GM12891 (cell line): Measurements from ENCODE around the gene VPS51.

Experiments used
- DNase-seq: peaks from one replicate; pipeline ENCODE4 v3.0.0; 2011; ENCODE audit warnings: low spot score; ENCODE audit not compliant: insufficient read length
- FAIRE-seq: peaks from 2 replicates; lab custom pipeline; 2011; peaks lifted over from hg19 to GRCh38; lab: Jason Lieb, UNC
- PAX5 ChIP-seq: IDR thresholded peaks from 2 replicates; pipeline ENCODE4 v1.6.1; 2011; ENCODE audit warnings: low read length, moderate library complexity, mild to moderate bottlenecking; ENCODE audit not compliant: insufficient read depth, severe bottlenecking
- POLR2A ChIP-seq: IDR thresholded peaks from 2 replicates; pipeline ENCODE4 v1.6.1; 2011; ENCODE audit warnings: low read depth, low read length, control low read depth
- POLR2AphosphoS5 ChIP-seq: IDR thresholded peaks from 2 replicates; pipeline ENCODE4 v1.6.1; 2011; ENCODE audit warnings: low read depth, low read length, control low read depth
- POU2F2 ChIP-seq: IDR thresholded peaks from 2 replicates; pipeline ENCODE4 v1.6.1; 2011; ENCODE audit warnings: low read depth, mild to moderate bottlenecking, control low read depth, low read length, moderate library complexity
- SPI1 ChIP-seq: IDR thresholded peaks from 2 replicates; pipeline ENCODE4 v1.6.1; 2011; ENCODE audit warnings: low read depth, low read length, control low read depth
- TAF1 ChIP-seq: IDR thresholded peaks from 2 replicates; pipeline ENCODE4 v1.6.1; 2011; ENCODE audit warnings: low read depth, low read length, control low read depth

The VPS51 gene

DNA sequence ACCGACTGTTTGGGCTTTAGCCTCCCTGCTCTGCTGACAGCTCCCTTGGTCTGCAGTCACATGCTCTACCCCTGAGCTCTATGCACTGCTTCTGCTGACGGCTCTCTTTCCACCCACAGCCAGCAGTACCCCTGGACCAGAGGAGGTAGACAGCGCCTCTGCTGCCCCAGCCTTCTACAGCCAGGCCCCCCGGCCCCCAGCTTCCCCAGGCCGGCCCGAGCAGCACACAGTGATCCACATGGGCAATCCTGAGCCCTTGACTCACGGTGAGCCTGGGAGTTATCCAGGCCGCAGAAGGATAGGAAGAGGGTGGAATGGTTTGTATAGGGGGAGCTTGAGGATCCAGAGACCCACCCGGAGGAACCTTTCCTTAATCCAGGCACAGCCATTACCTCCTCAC is 9.2 kb upstream of the VPS51 start:
- FAIRE-seq (no peak), DNase-seq (no peak)
- TF ChIP-seq POLR2AphosphoS5 (no peak), SPI1 (no peak), POU2F2 (no peak), TAF1 (no peak), PAX5 (no peak), POLR2A (no peak)

DNA sequence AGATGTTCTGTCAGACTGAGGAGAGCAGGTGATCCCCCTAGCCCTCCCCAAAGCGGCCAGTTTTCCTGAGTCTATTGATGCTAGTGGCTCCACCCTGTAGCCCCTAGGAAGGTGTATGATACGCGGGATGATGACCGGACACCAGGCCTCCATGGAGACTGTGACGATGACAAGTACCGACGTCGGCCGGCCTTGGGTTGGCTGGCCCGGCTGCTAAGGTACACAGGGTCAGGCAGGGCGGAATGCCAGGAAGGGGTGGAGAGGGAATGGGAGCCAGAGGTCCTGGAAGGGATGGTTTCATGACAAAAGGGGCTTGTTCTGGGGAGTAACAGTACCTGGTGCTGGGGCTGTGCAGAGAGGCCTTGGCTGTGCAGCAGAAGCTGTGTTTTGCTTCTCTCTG is 8.8 kb upstream of the VPS51 start:
- no peak for FAIRE-seq

DNA sequence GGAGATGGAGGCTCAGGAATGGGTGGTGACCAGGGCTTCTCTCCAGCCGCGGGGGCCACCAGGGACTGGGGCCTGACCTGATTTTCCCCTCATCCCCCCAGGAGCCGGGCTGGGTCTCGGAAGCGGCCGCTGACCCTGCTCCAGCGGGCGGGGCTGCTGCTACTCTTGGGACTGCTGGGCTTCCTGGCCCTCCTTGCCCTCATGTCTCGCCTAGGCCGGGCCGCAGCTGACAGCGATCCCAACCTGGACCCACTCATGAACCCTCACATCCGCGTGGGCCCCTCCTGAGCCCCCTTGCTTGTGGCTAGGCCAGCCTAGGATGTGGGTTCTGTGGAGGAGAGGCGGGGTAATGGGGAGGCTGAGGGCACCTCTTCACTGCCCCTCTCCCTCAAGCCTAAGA is 8.2 kb upstream of the VPS51 start:
- DNase-seq (no peak), FAIRE-seq (no peak)
- TF ChIP-seq PAX5 (no peak), POU2F2 (no peak), POLR2AphosphoS5 (no peak), TAF1 (no peak), POLR2A (no peak), SPI1 (no peak)

More for the DNA sequence above, 8.8 kb upstream of the VPS51 start:
- no peak for TF ChIP-seq POU2F2
- no peak for DNase-seq

DNA sequence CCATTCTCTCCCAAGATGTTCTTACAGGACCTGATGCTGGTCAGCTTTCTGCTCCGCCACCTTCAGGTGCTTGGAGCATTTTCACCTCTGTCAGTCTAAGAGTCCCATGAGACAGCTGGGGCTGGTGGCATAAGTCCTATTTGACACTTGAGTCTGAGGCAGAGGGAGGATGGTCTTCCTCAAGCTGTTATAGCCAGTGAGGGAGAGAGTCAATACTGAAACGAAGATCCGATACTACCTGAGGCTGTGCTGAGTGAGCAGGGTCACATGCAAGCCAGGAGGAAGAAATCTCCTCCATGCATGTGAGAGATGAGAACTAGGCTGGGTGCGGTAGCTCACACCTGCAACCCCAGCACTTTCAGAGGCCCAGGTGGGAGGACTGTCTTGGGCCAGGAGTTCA is 6.4 kb upstream of the VPS51 start:
- TF ChIP-seq SPI1 (no peak), TAF1 (no peak), PAX5 (no peak), POLR2A (no peak), POLR2AphosphoS5 (no peak), POU2F2 (no peak)
- DNase-seq = no peak
- FAIRE-seq = no peak

DNA sequence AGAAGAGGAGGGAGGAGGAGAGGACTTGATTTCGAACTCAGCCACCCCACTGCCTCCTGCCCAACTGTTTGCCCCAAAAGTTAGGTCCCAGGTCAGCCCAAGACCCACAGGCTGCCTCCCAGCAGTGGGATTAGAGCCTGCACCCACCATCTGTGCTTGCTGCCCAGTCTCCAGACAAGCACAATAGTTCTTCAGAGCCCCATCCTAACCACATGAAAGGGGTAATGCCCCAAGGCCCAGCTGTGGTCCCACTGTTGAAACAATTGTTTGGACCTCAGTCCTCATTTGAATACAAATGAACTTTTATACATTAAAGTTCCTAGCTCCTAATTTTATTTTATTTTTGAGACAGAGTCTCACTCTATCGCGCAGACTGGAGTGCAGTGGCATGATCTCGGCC is 5.4 kb upstream of the VPS51 start:
- FAIRE-seq = no peak
- no peak for DNase-seq
- TF ChIP-seq SPI1 (no peak), POU2F2 (no peak), POLR2AphosphoS5 (no peak), TAF1 (no peak), POLR2A (no peak), PAX5 (no peak)

DNA sequence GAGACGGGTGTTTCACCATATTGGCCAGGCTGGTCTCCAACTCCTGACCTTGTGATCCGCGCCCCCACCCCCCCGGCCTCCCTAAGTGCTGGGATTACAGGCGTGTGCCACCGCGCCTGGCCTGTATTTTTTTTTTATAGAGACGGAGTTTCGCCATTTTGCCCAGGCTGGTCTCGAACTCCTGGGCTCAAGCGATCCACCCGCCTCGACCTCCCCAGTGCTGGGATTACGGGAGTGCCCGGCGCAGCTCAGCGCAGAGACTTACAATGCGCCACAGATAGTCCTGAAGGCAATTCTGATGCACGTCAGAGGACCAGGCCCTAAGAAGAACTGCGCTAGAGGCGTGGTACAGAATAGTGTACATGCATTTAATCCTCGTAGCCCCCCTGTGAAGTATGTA is 587 bp upstream of the VPS51 start:
- no peak for DNase-seq
- TF ChIP-seq POLR2AphosphoS5 (no peak), POU2F2 (no peak), SPI1 (no peak), PAX5 (no peak), POLR2A (no peak), TAF1 (no peak)
- FAIRE-seq = no peak

DNA sequence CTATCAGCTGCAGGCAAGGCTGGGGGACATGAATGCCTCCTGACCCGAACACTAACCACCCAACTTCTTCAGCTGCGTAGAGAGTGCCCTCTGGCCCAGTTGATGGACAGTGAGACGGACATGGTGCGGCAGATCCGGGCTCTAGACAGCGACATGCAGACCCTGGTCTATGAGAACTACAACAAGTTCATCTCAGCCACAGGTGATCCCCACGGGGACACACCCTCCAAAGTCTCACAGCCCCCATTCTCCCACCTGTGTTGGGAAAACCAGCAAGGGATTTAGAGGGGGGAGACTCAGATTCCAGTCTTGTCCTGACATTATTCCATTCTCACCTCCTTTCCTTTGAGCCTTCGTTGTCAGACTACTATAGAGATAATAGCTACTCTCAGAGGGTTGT is 912 bp downstream of the VPS51 start:
- no peak for DNase-seq
- TF ChIP-seq PAX5 (no peak), POLR2A (no peak), TAF1 (no peak), POLR2AphosphoS5 (no peak), SPI1 (no peak), POU2F2 (no peak)
- FAIRE-seq = no peak

DNA sequence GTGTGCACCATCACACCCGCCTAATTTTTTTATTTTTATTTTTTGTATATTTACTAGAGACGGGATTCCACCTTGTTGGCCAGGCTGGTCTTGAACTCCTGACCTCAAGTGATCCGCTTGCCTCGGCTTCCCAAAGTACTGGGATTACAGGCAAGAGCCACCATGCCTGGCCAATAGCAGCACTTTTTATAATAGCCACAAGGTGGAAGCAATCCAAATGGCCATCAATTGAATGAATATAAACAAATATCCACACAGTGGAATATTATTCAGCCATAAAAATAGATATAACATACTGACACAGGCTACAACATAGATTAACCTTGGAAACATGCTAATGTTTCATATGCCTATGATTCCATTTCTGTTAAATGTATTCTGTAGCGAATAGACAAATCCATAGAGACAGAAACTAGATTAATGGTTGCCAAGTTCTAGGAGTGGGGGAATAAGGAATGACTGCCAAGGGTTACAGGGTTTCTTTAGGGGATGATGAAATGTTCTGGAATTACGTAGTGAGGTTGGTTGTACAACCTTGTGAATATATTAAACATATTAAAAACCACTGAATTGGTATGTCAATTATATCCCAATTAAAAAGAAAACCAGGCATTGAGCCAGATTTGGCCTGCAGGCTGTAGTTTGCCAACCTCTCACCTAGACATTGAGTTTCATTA is 4.8 kb downstream of the VPS51 start:
- FAIRE-seq = no peak
- TF ChIP-seq PAX5 (no peak), POLR2A (no peak), SPI1 (no peak), POU2F2 (no peak), TAF1 (no peak), POLR2AphosphoS5 (no peak)
- no peak for DNase-seq

DNA sequence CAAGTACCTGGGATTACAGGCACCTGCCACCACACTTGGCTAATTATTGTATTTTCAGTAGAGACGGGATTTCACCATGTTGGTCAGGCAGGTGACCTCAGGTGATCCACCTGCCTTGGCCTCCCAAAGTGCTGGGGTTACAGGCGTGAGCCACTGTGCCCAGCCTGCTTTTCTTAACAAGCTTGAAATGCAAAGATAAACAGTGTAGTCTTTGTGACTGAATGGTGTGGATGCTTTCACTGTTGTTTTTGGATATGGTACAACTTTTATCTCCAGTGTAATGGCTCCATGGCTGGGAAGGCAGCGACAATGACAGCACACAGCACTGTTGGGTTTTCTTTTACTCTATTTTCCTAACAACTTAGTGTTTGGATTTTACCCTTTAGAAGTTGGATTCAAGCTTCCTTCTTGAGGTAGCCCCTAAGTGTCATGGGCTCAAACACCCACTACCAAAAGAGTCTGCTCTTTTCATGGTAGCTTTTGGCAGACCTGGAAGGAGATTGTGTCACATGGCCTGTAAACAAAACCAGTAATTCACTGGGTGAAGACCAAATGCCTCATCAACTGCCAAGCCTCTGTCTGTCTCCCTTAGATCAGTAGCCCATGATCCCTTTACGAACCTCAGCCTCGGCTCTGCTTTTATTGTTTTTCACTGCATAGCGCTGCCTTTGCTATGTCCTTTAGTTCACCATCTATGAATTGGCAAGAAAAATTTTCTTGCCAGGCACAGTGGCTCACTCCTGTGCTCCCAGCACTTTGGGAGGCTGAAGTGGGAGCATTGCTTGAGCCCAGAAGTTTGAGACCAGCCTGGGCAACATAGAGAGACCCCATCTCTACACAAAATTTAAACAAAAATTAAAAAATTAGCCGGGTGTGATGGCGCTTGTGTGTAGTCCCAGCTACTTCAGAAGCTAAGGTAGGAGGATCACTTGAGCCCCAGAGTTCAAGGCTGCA is 6.4 kb downstream of the VPS51 start:
- DNase-seq (no peak), FAIRE-seq (no peak)
- TF ChIP-seq POLR2AphosphoS5 = no peak
- no peak for TF ChIP-seq POU2F2
- TF ChIP-seq PAX5 = no peak
- no peak for TF ChIP-seq POLR2A
- TF ChIP-seq TAF1 = no peak
- TF ChIP-seq SPI1 = no peak
